Epidermal melanocyte (primary cell): Measurements from ENCODE around the gene REEP3.
A peak's percentile ranks its signal among the peaks of the same experiment; 100 is the strongest.
"Not testable (repeated sequence)": the region's sequence is repeated elsewhere in the genome, so short reads cannot be mapped to it uniquely, and the experiment has no call there.

Source experiments
- DNase-seq: peaks from one replicate; pipeline ENCODE4 v3.0.0; 2011; ENCODE audit warnings: low spot score; ENCODE audit not compliant: insufficient read length

Gene REEP3

DNA sequence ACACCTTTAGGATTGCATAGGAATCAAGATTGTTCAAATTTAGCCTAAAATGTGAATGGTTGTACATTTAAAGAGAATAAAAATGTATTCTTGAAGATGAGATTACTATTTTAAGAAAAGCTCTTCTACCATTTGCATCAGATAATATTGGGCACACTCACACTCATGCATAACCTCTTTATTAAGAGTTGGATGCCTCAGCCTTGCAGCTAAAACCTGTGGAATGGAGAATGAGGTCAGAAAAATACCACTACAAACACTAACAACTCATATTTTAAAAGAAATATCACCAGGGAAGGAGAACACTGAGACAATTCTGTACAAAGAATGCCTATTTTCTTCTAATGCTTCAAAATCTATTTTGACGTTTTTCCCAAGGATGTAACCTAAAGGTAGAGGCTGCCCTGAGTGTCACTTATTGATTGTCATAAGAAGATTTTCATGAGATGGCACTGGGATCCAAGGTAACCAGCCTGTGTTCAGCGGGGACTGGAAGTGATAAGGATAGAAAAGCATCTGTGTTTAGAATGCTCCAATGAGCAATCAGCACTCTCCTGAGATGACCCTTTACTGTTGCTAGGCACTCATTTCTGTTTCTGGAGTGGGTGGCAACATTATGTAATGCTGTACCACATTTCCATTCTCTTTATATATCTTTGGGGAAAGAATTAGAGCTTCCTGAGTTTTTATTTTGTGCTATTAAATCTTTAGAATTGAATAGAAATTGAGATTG is 26.6 kb downstream of the REEP3 start:
- DNase-seq: no peak

DNA sequence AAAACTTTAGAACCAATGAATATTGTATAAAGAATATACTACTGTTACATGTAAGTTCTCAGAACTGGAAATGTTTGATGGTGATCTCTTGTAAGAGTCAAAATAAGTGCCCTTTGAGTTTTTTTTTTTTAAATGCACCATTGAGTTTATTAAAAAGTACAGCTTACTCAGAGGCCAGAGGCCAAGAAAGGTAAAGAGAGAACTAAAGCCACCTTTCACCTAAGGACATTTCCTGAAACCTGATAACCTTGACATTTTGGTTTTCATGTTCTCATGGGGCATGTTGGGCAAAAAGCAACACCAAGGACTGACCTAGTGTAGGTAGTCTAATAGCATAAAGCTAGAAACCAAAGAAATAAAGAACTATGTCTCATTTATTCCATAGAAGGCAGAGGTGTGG is 27.7 kb downstream of the REEP3 start:
- no peak for DNase-seq

DNA sequence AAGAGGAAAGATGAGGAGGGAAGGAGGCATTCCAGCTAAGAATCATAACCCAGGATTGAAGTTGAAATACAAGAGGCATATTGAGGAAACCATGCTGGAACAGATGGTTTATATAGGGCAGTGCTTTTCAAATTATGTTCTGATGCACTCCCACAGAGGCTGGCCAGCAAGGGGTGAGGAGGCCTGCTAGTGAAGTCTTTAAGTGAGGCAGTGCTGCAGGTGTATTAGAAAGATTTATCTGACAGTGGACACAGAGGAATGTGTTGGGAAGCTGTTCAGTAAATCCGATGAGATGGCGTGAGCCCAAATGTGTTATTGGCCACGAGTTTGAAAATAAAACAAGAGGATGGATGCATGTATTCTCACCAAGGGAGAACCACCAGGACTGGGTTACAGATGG is 28.6 kb downstream of the REEP3 start:
- DNase-seq: no peak

DNA sequence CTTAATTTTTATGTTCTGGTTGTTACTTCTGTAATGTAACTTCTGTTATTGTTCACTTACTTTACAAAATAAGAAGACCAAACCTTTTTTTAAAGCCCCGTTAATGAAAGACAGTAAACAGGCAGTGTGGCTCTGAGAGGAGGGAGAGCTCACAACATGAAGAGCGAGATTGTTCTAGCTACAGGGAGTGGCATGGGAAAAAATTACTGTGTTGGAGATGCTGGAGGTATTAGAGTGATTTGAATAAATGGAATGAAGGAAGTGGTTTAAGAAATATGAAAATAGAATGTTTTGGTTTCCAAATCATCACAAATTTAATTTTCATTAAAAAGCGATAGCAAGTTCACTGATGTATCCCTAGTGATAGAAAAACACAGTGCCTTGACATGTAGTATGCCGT is 31.8 kb downstream of the REEP3 start:
- no peak for DNase-seq

DNA sequence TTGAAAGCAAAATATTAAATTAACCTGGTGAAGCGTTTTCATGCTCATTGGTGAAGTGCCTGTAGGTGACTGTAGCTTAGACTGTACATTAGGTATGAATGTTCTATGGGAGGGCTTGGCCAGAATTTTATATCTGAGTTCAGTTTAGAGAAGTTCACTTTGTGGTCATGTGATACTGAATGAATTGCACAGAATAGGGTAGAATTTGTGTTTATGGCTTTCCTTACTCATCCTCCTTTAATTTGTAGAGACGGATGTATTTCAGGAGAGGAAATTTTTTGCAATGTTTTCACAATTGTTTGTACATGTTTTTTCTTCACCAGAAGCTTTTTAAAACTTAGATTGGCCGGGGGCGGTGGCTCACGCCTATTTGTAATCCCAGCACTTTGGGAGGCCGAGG is 32.3 kb downstream of the REEP3 start:
- no peak for DNase-seq

DNA sequence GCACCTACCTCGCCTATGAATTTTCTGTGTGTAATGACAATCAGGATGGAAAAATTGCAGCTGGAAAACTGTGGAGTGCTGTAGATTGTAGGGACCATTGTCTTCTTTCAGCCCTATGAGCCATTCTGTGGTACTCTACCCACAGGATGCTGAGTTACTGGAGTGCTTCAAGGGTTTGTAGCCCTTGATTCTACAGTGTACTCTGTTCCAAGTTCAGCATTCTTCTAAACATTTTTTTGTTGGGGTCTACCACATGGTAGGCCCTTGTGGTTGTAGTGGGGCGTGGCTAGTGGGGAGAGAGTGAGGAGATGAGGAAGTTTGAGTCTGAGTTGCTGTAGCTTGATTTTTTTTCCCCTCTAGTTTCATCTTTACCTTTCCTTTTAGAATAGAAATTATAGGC is 33.5 kb downstream of the REEP3 start:
- DNase-seq: peak; percentile 22

DNA sequence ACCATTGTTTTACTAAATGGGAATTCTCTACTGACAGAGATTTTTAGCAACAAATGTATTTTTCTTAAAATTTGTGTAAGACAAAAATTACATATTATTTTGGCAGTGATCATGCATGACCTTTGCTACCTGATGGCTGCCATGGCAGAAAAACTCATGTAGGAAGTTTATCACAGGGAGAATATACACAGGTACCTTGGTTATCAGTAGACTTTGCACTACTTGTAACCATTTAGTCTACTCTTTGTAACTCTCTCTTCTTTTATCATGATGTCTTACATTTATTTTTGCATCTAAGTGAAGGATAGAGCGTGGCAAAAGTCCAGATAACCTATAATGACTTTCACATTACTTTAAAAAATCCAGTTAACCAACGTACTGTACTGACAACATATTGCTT is 34.1 kb downstream of the REEP3 start:
- no peak for DNase-seq

DNA sequence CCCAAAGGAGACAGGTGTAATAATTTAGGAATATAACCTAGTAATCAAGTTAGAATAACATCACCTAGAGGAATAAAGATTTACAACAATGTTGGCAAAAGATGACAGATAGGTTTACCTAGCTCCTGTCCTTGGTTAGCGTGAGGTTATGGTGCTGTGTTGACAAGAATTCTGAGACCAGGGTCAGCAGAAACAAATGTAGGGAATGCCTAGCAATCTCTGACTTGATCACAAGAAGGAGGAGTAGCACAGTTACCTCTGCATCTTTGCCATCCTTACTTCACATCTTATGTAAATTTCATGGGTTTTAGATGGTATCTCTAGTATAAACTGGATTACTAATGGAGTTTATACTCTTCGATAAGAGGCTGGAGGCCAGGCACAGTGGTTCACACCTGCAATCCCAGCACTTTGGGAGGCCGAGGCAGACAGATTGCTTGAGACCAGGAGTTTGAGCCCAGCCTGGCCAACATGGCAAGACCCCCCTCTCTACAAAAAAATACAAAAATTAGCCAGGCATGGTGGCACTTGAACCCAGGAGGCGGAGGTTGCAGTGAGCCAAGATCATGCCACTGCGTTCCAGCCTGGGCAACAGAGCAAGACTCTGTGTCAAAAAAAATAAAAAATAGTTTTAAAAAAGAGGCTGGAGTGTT is 37.1 kb downstream of the REEP3 start:
- DNase-seq: no peak

DNA sequence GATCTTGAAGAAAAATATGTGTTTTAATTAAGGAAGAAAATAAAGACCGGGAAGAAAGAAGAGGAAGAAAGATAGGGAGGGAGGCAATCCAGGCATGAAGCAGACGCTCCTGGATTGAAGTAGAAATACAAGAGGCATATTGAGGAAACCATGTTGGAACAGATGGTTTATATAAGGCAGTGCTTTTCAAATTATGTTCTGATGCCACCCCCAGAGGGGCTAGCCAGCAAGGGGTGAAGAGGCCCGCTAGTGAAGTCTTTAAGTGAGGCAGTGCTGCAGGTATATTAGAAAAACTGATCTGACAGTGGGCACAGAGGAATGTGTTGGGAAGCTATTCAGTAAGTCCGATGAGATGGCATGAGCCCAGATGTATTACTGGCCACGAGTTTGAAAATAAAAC is 40.1 kb downstream of the REEP3 start:
- DNase-seq: no peak

DNA sequence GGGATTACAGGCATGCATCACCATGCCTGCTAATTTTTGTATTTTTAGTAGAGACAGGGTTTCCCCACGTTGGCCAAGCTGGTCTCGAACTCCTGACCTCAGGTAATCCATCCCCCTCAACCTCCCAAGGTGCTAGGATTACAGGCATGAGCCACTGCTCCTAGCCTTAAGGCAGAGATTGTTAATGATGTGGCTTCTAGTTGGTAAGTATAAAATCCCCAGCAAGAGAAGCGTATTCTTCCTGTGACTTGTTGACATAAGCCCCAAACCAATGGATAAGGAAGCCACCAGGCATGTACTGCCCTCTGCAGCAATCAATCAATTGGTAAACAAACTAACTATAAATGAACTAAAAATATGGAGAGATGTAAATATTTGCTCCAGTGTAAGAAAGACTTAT is 41.2 kb downstream of the REEP3 start:
- DNase-seq: no peak

DNA sequence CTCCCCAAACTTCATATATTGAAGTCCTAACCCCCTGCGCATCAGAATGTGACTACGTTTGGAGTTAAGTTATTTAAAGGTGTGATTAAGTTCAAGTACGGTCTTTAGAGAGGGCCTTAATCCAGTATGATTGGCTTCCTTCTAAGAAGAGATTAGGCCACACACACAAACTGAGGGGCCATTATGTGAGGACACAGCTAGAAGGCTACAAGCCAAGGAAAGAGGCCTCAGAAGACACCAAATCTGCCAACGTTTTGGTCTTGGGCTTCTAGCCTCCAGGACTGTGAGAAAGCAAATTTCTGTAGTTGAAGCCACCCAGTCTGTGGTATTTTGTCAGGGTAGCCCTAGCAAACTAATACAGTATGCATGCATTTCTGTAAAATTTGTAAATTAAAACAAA is 41.7 kb downstream of the REEP3 start:
- DNase-seq: no peak

DNA sequence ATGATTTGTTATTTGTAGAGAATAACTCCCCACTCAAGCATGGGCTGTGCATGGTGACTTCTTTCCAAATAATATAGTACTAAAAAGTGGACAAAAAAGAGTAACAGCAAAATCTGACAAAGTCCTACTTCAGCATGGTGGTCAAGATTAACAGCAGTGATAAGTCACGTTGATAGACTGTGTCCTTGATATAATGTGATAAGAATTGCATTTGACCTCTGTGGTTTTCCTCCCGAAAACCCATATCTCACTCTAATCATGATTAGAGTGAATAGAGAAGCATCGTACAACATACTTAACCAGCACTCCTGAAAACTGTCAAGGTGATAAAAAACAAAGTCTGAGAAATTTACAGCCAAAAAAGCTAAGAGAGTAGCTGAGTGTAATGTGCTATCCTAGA is 42.4 kb downstream of the REEP3 start:
- DNase-seq: no peak

DNA sequence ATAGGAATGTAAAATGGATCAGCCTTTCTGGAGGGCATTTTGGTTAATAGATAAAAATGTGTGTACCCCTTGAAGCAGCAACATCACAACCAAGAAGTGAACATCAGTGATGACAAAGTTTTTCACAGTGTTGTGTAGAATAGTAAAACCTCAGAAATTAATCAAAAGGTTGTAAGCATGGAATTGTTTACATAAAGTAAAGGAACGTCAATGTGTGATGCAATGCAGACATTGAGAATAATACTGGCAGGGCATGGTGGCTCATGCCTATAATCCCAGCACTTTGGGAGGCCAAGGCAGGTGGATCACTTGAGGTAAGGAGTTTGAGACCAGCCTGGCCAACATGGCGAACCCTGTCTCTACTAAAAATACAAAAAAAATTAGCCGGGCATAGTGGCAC is 43.5 kb downstream of the REEP3 start:
- not testable (repeated sequence) for DNase-seq

DNA sequence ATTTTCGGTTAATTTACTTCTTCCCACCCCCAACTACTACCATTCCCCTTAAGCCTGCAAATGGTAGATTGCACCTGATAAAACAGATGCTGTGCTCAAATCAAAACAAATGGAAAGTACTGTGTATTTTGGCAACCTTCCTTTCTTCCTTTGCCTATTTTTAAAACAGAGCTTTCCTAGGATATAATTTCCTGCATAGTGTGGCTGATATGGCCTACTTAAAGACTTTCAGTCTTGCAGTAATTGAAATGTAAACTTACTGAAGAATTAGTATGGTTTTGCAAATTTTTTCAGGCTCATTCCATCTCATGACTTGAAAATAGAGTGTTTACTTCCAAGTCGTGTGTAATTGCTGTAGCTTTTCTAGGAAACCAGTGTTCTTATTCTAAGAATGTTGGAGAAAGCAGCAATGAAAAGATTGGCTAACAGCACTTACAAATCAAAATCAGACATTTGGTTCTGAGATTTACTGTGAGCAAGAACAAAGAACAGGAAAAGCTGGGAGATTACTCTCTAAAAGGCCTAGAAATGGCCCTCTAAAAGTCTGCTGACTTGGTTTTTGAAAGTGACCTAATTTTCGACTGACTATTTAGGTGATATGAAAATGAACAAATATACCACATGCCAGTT is 52.0 kb downstream of the REEP3 start:
- DNase-seq: no peak

DNA sequence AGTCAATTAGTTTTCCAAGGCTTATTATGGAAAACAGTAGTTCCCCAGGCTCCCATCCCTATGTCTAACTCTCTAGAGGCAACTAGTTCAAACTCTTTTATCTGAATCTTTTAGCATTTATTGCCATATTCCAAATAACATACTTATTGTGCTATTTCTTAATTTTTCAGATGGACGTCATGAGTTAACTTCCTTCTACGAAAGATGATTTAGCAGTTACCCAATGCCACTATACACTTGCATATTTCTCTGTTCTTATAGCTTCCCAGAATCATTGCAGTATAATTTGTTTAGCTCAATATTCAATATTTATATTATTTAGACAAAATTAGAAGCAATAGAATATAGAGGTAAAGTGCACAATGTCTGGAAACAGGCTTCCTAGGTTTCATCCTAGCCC is 52.8 kb downstream of the REEP3 start:
- DNase-seq: no peak

DNA sequence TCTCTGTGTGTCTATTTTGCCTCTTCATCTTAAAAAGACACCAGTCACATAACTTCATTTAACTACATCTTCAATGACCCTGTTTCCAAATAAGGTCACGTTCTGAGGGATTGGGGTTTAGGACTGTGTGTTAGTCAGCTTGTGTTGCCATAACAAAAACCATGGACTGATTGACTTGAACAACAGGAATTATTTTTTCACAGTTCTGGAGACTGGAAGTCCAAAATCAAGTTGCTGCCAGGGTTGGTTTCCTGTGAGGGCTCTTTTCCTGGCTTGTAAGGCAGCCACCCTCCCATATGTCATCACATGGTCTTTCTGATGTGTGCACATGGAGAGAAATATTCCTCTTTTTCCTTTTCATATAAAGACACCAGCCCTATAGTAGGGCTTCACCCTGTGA is 55.3 kb downstream of the REEP3 start:
- no peak for DNase-seq

DNA sequence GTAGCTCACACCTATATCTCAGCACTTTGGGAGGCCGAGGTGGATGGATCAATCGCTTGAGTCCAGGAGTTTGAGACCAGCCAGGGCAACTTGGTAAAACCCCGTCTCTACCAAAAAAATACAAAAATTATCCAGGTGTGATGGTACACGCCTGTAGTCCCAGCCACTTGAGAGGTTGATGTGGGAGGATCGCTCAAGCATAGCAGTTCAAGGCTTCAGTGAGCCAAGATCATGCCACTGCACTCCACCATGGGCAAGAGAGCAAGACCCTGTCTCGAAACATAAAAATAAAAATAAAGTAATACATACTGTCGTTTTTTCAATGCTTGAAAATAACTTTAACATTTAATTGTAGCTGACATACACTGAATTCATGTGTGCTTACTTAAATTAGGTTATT is 57.3 kb downstream of the REEP3 start:
- no peak for DNase-seq

DNA sequence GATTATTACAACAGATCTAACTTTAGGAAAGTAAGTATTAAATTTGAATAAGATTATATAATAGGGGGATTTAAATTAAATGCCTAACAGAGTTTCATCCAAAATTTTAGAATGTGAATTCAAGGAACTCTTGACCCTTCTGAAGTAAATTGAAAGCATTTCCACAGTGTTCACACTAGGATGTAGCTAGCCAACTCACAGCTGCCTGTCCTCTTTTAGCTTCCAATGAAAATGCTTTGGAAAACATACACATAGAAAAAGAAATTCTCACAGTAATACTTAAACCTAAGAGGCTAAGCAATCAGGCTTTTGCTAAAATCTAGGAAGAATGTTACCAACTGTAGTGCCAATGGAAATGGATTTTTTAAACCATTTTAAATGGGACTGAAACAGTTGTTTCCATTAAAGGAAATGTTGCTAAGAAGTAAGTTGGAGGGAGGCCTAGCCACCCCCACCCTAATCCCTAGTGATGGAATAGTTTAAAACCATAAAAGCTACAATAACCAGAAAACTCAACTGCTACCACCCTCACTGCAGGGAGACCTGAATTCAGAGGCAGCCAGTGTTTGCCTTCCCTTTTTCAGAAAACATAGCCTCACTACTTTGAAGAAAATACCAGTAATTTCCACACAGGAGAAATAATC is 58.3 kb downstream of the REEP3 start:
- DNase-seq: no peak

DNA sequence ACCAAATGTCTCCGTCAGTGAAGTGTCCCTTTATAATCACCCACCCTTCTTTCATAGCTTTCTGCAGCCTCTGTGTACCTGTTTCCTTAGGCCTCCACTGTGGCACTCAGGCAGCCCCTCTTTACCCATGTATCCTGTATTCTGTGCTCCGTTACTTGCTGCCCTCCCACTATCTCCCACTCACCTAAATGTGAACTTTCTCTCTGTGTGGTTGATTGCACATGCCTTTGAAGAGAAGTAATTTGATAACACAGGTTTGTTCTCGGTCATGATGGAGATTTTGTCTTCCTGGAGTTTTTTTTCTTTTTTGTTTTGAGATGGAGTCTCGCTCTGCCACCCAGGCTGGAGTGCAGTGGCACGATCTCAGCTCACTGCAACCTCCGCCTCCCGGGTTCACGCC is 61.5 kb downstream of the REEP3 start:
- DNase-seq: no peak

DNA sequence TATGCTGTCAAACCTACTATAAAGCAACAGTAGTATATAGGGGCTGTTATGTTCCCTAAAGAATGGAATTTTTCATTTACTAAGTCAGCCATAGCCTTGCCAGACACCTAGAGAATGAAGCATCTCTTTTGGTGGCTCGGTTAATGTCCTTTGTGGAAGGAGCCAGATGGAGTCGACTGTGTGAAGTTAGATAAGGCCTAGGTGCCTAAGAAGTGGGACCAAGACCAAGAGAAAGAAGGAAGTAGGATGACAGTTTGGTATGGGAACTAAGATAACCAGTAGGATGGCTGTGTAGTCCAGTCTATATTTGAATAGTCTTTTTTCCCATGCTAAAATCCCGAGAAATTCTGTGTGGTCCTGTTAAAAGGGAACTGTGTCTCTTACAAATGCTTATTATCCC is 62.2 kb downstream of the REEP3 start:
- DNase-seq: no peak

DNA sequence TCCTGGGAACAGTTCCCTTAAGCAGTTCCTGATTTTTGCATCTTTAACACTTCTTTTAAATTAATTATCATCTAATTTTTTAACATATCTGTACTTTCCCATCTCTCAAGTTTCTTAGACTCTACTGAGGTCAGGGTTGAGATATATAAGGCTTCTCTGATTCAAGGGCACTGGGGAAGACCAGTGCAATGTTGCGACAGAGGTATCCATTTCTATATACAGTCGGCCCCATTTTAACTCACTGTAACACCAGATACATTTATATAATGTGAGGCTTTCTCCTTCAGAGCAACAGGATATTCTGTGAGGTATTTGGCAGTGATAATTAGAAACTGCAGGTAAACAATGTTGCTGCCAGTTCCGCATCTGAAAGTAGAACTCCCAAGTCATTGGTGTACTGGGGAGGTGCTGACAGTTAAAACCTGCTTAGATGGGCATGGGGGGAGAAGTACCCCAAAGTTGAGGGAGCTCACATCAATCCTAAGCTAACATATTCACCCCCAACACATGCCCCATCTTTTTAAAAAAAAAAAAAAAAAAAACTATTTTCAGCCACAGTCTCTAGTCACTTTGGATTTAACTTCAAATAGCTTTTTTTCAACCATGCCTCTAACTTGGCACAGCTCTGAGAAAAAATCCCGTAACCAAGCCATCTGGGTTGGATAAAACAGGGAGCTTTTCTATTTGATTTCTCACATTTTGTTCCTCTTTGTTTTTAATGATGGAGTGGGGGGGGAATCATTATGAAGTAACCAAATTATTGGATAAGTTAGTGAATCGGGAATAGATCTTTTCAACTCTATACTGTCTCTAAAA is 62.9 kb downstream of the REEP3 start:
- DNase-seq: no peak

DNA sequence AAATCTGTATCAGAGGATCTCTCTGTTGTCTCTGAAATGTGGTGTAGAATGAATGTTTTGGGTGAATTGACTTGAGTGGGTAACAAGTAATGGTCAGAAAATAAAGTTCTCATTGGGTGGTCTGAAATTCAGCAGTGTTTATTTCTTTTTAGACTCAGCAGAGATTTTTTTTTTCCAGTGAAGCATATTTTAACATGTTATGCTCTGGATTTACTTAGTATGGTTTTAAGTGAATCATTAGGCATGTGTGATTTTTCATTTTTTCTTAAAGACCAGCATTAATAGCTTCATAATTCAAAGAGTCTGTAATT is 63.5 kb downstream of the REEP3 start:
- no peak for DNase-seq
